Spleen (tissue), 11 donors: ENCODE results near the gene CPED1. TPM values are rescaled to one million over a fixed set of nuclear protein-coding genes. Genes with fewer than 3 reads are reported as not detected.
"Not testable (repeated sequence)": the region's sequence is repeated elsewhere in the genome, so short reads cannot be mapped to it uniquely, and the experiment has no call there.

Experiments used
- DNase-seq: peaks from one replicate; pipeline ENCODE4 v3.0.0-alpha.2; 2020
- H3K27ac ChIP-seq, 8 donors: fragments of 200-600 bp; sonication (generic) in 7 of 8; 1 replicate in 4 of 8; 2 replicates in 4 of 8; pipeline versions ENCODE4 v1.5.0 to v1.8.0; 2016 to 2021; ENCODE audit warnings: inconsistent platforms in 4 of 8, mild to moderate bottlenecking in 4 of 8, moderate library complexity in 1 of 8
- H3K27me3 ChIP-seq, 7 donors: fragments of 200-600 bp; sonication (generic) in 6 of 7; replicated peaks in 1 of 7; 1 replicate in 4 of 7; 2 replicates in 3 of 7; pipeline versions ENCODE4 v1.5.0 to v1.8.0; 2016 to 2021; ENCODE audit warnings: inconsistent platforms in 3 of 7, mild to moderate bottlenecking in 1 of 7
- H3K36me3 ChIP-seq, 6 donors: fragments of 200-600 bp; sonication (generic) in 5 of 6; 1 replicate in 4 of 6; 2 replicates in 2 of 6; pipeline versions ENCODE4 v1.5.0 to v1.8.0; 2016 to 2021; ENCODE audit warnings: inconsistent platforms in 2 of 6
- H3K4me1 ChIP-seq, 6 donors: fragments of 200-600 bp; sonication (generic) in 5 of 6; 1 replicate in 3 of 6; 2 replicates in 3 of 6; pipeline versions ENCODE4 v1.5.0 to v1.8.0; 2016 to 2021; ENCODE audit warnings: inconsistent platforms in 3 of 6
- H3K4me3 ChIP-seq, 8 donors: fragments of 200-600 bp; sonication (generic) in 7 of 8; 1 replicate in 4 of 8; 2 replicates in 4 of 8; pipeline versions ENCODE4 v1.5.0 to v1.8.0; 2016 to 2021; ENCODE audit warnings: inconsistent platforms in 4 of 8, mild to moderate bottlenecking in 4 of 8, moderate library complexity in 2 of 8
- H3K9me3 ChIP-seq, 8 donors: fragments of 200-600 bp; sonication (generic) in 7 of 8; 1 replicate in 4 of 8; 2 replicates in 4 of 8; pipeline versions ENCODE4 v1.5.0 to v1.8.0; 2016 to 2021; ENCODE audit warnings: inconsistent platforms in 4 of 8
- CTCF ChIP-seq, 11 experiments: fragments of 200-600 bp in 7 of 11; fragments of 450-650 bp in 4 of 11; sonication (generic) in 4 of 11; IDR thresholded peaks in 8 of 11; conservative IDR thresholded peaks in 3 of 11; 1 replicate in 7 of 11; 2 replicates in 4 of 11; pipeline versions ENCODE4 v1.4.0 to v1.8.0; 2016 to 2021; ENCODE audit warnings: antibody characterized with exemption in 11 of 11, inconsistent platforms in 4 of 11, mild to moderate bottlenecking in 1 of 11
- POLR2A ChIP-seq, 3 donors: fragments of 450-650 bp; IDR thresholded peaks; one replicate each; pipeline ENCODE4 v1.5.1; 2017; ENCODE audit warnings: antibody characterized with exemption in 3 of 3, mild to moderate bottlenecking in 1 of 3
- POLR2AphosphoS5 ChIP-seq, 3 donors: sonication (generic); formaldehyde crosslinking; IDR thresholded peaks; one replicate each; pipeline ENCODE4 v1.5.1; 2017; ENCODE audit warnings: antibody characterized with exemption in 3 of 3
- WGBS, 5 donors: extraction: QIAGEN DNeasy Blood & Tissue Kit in 3 of 5; methylation state at CpG; one replicate each; pipeline versions ENCODE4 v1.1.5 to v1.1.7; 2013 to 2018; 5-methylcytosine and 5-hydroxymethylcytosine counted together
- intact Hi-C: fragments of 100-400 bp; cut with DNase I; formaldehyde crosslinking; loops from one replicate; pipeline ENCODE4 v1.15.0; 2023; ENCODE audit warnings: low total_unique reads
- polyA plus RNA-seq, 3 donors: library from polyadenylated mRNA; stranded (reverse); fragments of 200-250 nt; gene quantifications; one replicate each; pipeline ENCODE4 v1.2.1, GENCODE V29; 2013
- total RNA-seq, 7 donors: library from RNA; depleted of rRNA in 3 of 7; stranded (reverse); fragments of >200 nt in 3 of 7; fragmentation: NEBNext Ultra II Directional in 4 of 7; extraction: Animal tissue kit (Norgen Biotek cat#: 25700) in 4 of 7; gene quantifications; one replicate each; pipeline versions ENCODE4 v1.1.0 to v1.2.1, GENCODE V29; 2016 to 2021
- donor health status: healthy with polysubstance abuse.
- donor health status: DM: no; HTN: no; CAD: no; lungs with moderate emphysema.
- donor health status: DM: no; HTN: no; CAD: no.
- donor health status: Bipolar disorder and iron deficiency.
- donor health status: healthy.
- donor health status: DM: no; HTN: no; CAD: no.
- donor health status: DM: yes; HTN: yes; CAD: no.

CPED1 gene
- total and polyA plus RNA-seq, 10 donors = 1.5 to 81.6 (median 38.6) TPM

DNA sequence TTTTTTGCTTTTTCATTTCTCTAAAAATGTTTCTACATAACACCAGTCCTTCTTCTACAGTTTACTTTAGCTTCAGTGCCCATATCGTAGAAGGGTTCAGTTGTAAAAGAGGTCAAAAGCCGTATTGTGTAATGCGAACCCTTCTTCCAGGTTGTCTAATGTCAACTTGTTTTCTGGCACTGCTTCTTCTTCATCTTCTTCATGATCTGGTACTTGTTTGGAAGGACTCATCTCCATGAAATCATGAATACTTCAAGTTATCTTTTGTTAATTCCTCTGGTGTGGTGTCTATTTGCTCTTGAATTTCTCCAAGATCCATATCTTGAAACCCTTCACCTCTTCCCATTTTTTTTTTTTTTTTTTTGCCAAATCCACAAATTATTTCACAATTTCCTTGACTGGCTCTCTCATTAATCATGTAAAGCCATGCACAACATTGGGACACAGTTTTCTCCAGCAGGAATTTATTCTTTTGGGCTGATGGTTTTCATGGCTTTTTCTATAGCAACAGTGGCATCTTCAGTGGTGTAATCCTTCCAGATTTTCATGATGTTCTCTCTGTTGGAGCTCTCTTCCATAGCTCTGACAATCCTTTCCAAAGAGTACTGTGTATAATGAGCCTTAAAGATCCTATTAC lies 85.1 kb downstream of the CPED1 start:
- WGBS, 5 donors = 77 to 91% (median 89%) methylated on average over 3 of the region's 3 CpGs
- no peaks in the 10 kb centered on the region for H3K4me1 ChIP-seq
- intact Hi-C loops = no loop called here

GRCh38 chr7:121075424-121075841 lies 86.9 kb downstream of the CPED1 start:
- H3K9me3 ChIP-seq, H3K4me1 ChIP-seq, H3K27ac ChIP-seq, DNase-seq, intact Hi-C loops, H3K27me3 ChIP-seq, H3K4me3 ChIP-seq, H3K36me3 ChIP-seq: not testable (repeated sequence)
- 74 to 93% (median 82%) methylated on average over 5 of the region's 5 CpGs for WGBS, 5 donors

More for the DNA sequence above, 85.1 kb downstream of the CPED1 start:
- H3K9me3 ChIP-seq = no peaks in the 10 kb centered on the region
- TF ChIP-seq POLR2A (IDR thresholded peaks at IDR 0.05) = no peak
- TF ChIP-seq CTCF (IDR thresholded peaks at IDR 0.05 in 8 of 11, conservative IDR thresholded peaks at IDR 0.05 in 3 of 11) = no peak
- no peak for TF ChIP-seq POLR2AphosphoS5 (IDR thresholded peaks at IDR 0.05)
- DNase-seq = no peak
- H3K36me3 ChIP-seq = no peaks in the 10 kb centered on the region
- H3K4me3 ChIP-seq = no peak overlapping the region
- H3K27ac ChIP-seq = no peak overlapping the region
- no peaks in the 10 kb centered on the region for H3K27me3 ChIP-seq

DNA sequence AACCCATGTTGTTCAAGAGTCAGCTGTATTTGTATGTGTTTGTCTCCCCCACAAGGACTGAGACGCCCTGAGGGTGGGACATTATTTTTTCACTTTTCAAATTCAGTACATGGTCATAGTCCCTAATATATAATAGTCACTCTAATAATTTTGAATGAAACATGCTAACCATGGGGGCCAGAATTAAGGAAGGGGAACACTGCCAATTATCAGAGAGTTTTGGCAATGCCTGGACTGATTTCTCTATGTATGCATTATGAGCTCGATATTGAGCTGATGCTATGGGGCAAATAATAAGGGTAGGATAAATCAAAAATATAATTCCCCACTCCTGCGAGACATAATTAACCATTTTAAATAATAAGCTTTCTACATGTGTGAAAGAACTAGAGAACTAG lies 87.4 kb downstream of the CPED1 start:
- H3K36me3 ChIP-seq = no peaks in the 10 kb centered on the region
- H3K9me3 ChIP-seq = no peaks in the 10 kb centered on the region
- no peaks in the 10 kb centered on the region for H3K27me3 ChIP-seq
- H3K4me3 ChIP-seq = no peak overlapping the region
- TF ChIP-seq POLR2AphosphoS5 (IDR thresholded peaks at IDR 0.05) = no peak
- H3K4me1 ChIP-seq = no peaks in the 10 kb centered on the region
- no peak overlapping the region for H3K27ac ChIP-seq
- no peak for DNase-seq
- WGBS, 5 donors = 79 to 96% (median 93%) methylated on average over 3 of the region's 3 CpGs
- intact Hi-C loops = no loop called here

GRCh38 chr7:121076350-121077164 lies 88.0 kb downstream of the CPED1 start:
- WGBS, 5 donors = 75 to 87% (median 80%) methylated on average over 3 of the region's 3 CpGs
- no peaks in the 10 kb centered on the region for H3K36me3 ChIP-seq
- H3K9me3 ChIP-seq = no peaks in the 10 kb centered on the region
- peaks cover 0 to 4% (median 0%) of the 10 kb centered on the region in 6 donors for H3K4me1 ChIP-seq
- no peak overlapping the region for H3K4me3 ChIP-seq
- DNase-seq = no peak
- no peak overlapping the region for H3K27ac ChIP-seq
- H3K27me3 ChIP-seq = no peaks in the 10 kb centered on the region
- TF ChIP-seq POLR2A (IDR thresholded peaks at IDR 0.05) = no peak
- TF ChIP-seq POLR2AphosphoS5 (IDR thresholded peaks at IDR 0.05) = no peak
- TF ChIP-seq CTCF (IDR thresholded peaks at IDR 0.05 in 8 of 11, conservative IDR thresholded peaks at IDR 0.05 in 3 of 11) = no peak
- intact Hi-C loops = no loop called here

GRCh38 chr7:121077165-121077630 lies 88.7 kb downstream of the CPED1 start:
- intact Hi-C loops = no loop called here
- Histone ChIP-seq H3K27ac (no peak overlapping the region), H3K27me3 (no peaks in the 10 kb centered on the region), H3K36me3 (no peaks in the 10 kb centered on the region), H3K9me3 (no peaks in the 10 kb centered on the region), H3K4me3 (no peak overlapping the region), H3K4me1 (peaks cover 0 to 5% (median 0%) of the 10 kb centered on the region in 6 donors)
- no peak for DNase-seq
- no peak for TF ChIP-seq POLR2A (IDR thresholded peaks at IDR 0.05)
- no peak for TF ChIP-seq POLR2AphosphoS5 (IDR thresholded peaks at IDR 0.05)
- no peak for TF ChIP-seq CTCF (IDR thresholded peaks at IDR 0.05 in 8 of 11, conservative IDR thresholded peaks at IDR 0.05 in 3 of 11)
